HCT116 (cell line): Measurements from ENCODE around the gene TM4SF4. TPM values are rescaled to one million over a fixed set of nuclear protein-coding genes. Genes with fewer than 3 reads are reported as not detected.

Source experiments
- ATAC-seq: fragments of 200-7000 bp; cut with Tn5 transposase; 2 replicates; pipeline ENCODE4 v1.9.1; 2020; ENCODE audit warnings: mild to moderate bottlenecking, moderate library complexity
- BruUV-seq: library from RNA; stranded (reverse); fragments of 400-500 nt; replicated peaks from 2 replicates; lab custom pipeline; 2021; lab: Mats Ljungman, UMichigan
- CTCF ChIA-PET: fragments of 300-600 bp; sonication (Branson Sonifier 250); formaldehyde crosslinking; loops from one replicate; lab custom pipeline; 2021; ENCODE audit warnings: antibody characterized with exemption; lab: Charles Lee
- POLR2A ChIA-PET: fragments of 300-600, 350-600 bp; sonication (Branson Sonifier 250); formaldehyde crosslinking; loops from one replicate; lab custom pipeline; 2021; ENCODE audit warnings: antibody characterized with exemption; lab: Charles Lee
- RAD21 ChIA-PET, 2 experiments: fragments of 300-600 bp; sonication (Branson Sonifier 250); formaldehyde crosslinking; loops; one replicate each; lab custom pipeline; 2023; ENCODE audit warnings: low total read pairs in 2 of 2; ENCODE audit not compliant: uncharacterized antibody in 2 of 2, unreplicated experiment in 2 of 2, low non-redundant PET in 1 of 2; lab: Charles Lee
- DNase-seq: peaks from one replicate; pipeline ENCODE4 v3.0.0-alpha.2; 2010; ENCODE audit warnings: low read depth, low spot score
- H2AFZ ChIP-seq: fragments of 200-600 bp; shearing (Covaris generic), sonication (generic); 2 replicates; pipeline ENCODE4 v1.6.1; 2017; ENCODE audit warnings: low read depth, mixed run types, mixed read lengths, antibody characterized with exemption, low read length; ENCODE audit not compliant: poor library complexity, severe bottlenecking
- H3K27ac ChIP-seq: 2 replicates; pipeline ENCODE4 v1.5.1; 2012; ENCODE audit warnings: low read depth, low read length
- H3K27me3 ChIP-seq: fragments of 200-600 bp; sonication (generic); 2 replicates; pipeline ENCODE4 v1.6.1; 2016; ENCODE audit warnings: mixed run types, low read length, mixed read lengths; ENCODE audit not compliant: insufficient read depth
- H3K36me3 ChIP-seq, 2 experiments: fragments of 200-500 bp in 1 of 2; fragments of 200-600 bp in 1 of 2; sonication (Bioruptor generic) in 1 of 2; sonication (generic) in 1 of 2; 2 replicates each; pipeline versions ENCODE4 v1.5.1 to v1.6.1; 2014 to 2016; ENCODE audit warnings: low read length in 2 of 2, inconsistent platforms in 1 of 2, mixed read lengths in 1 of 2, mixed run types in 1 of 2; ENCODE audit not compliant: insufficient read depth in 2 of 2, control insufficient read depth in 1 of 2
- H3K4me1 ChIP-seq, 2 experiments: fragments of 200-600 bp in 1 of 2; sonication (generic) in 1 of 2; 2 replicates each; pipeline versions ENCODE4 v1.5.1 to v1.6.1; 2012 to 2017; ENCODE audit warnings: low read length in 2 of 2, inconsistent platforms in 1 of 2, mild to moderate bottlenecking in 1 of 2, mixed read lengths in 1 of 2, mixed run types in 1 of 2, moderate library complexity in 1 of 2; ENCODE audit not compliant: insufficient read depth in 2 of 2, control insufficient read depth in 1 of 2
- H3K4me2 ChIP-seq: fragments of 200-600 bp; sonication (generic); 2 replicates; pipeline ENCODE4 v1.6.1; 2017; ENCODE audit warnings: mixed run types, low read length, mixed read lengths
- H3K4me3 ChIP-seq, 2 experiments: fragments of 200-600 bp in 1 of 2; sonication (generic) in 1 of 2; replicated peaks in 1 of 2; 2 replicates each; pipeline ENCODE4 v1.5.1; 2011 to 2016; ENCODE audit warnings: low read length in 2 of 2, control low read depth in 1 of 2, low read depth in 1 of 2, mild to moderate bottlenecking in 1 of 2, mixed read lengths in 1 of 2, mixed run types in 1 of 2
- H3K79me2 ChIP-seq: fragments of 200-600 bp; sonication (generic); 2 replicates; pipeline ENCODE4 v1.6.1; 2017; ENCODE audit warnings: mild to moderate bottlenecking, mixed run types, low read length, moderate library complexity, mixed read lengths; ENCODE audit not compliant: insufficient read depth
- H3K9ac ChIP-seq: fragments of 200-600 bp; sonication (generic); 2 replicates; pipeline ENCODE4 v1.6.1; 2016; ENCODE audit warnings: low read length, mixed read lengths
- H3K9me2 ChIP-seq: fragments of 200-600 bp; sonication (generic), shearing (Covaris generic); 2 replicates; pipeline ENCODE4 v1.6.1; 2017; ENCODE audit warnings: mixed run types, mild to moderate bottlenecking, moderate library complexity; ENCODE audit not compliant: insufficient read depth
- H3K9me3 ChIP-seq, 2 experiments: fragments of 200-500 bp in 1 of 2; fragments of 200-600 bp in 1 of 2; sonication (Bioruptor generic) in 1 of 2; sonication (generic) in 1 of 2; 2 replicates each; pipeline ENCODE4 v1.6.1; 2014 to 2017; ENCODE audit warnings: low read length in 2 of 2, mixed read lengths in 2 of 2, inconsistent platforms in 1 of 2, low read depth in 1 of 2, mild to moderate bottlenecking in 1 of 2, mixed run types in 1 of 2, moderate library complexity in 1 of 2; ENCODE audit not compliant: control insufficient read depth in 1 of 2, insufficient read depth in 1 of 2
- H4K20me1 ChIP-seq: fragments of 200-600 bp; sonication (generic), shearing (Covaris generic); 2 replicates; pipeline ENCODE4 v1.6.1; 2017; ENCODE audit warnings: mixed run types, mild to moderate bottlenecking, moderate library complexity; ENCODE audit not compliant: insufficient read depth
- ATF3 ChIP-seq: IDR thresholded peaks from 2 replicates; pipeline ENCODE4 v1.6.1; 2012
- CEBPB ChIP-seq: IDR thresholded peaks from 2 replicates; pipeline ENCODE4 v1.6.1; 2012; ENCODE audit warnings: low read depth
- EZH2 ChIP-seq: fragments of 200-600 bp; sonication (generic); IDR thresholded peaks from 2 replicates; pipeline ENCODE4 v1.6.1; 2017; ENCODE audit warnings: antibody characterized with exemption, mixed run types
- FOSL1 ChIP-seq: IDR thresholded peaks from 2 replicates; pipeline ENCODE4 v1.6.1; 2012; ENCODE audit warnings: low read depth
- MAX ChIP-seq: IDR thresholded peaks from 2 replicates; pipeline ENCODE4 v1.6.1; 2012
- POLR2AphosphoS5 ChIP-seq: IDR thresholded peaks from 2 replicates; pipeline ENCODE4 v1.6.1; 2011; ENCODE audit warnings: mild to moderate bottlenecking, low read depth, low read length, moderate library complexity
- RAD21 ChIP-seq: IDR thresholded peaks from 2 replicates; pipeline ENCODE4 v1.6.1; 2012; ENCODE audit warnings: low read depth, mild to moderate bottlenecking
- SIN3A ChIP-seq: IDR thresholded peaks from 2 replicates; pipeline ENCODE4 v1.6.1; 2012; ENCODE audit warnings: low read depth
- SRF ChIP-seq: IDR thresholded peaks from 2 replicates; pipeline ENCODE4 v1.6.1; 2012; ENCODE audit warnings: low read depth
- TCF7L2 ChIP-seq: IDR thresholded peaks from 2 replicates; pipeline ENCODE4 v1.7.0; 2011; ENCODE audit warnings: borderline replicate concordance, inconsistent platforms; ENCODE audit not compliant: insufficient read depth, insufficient read length; ENCODE audit errors: extremely low read depth
- ZFX ChIP-seq: fragments of 450-650 bp; IDR thresholded peaks from 2 replicates; pipeline ENCODE4 v1.6.1; 2017
- ZNF274 ChIP-seq: fragments of 200-500 bp; sonication (Bioruptor generic); IDR thresholded peaks from 2 replicates; pipeline ENCODE4 v1.6.1; 2014; ENCODE audit warnings: mild to moderate bottlenecking, low read depth, low read length, inconsistent platforms
- intact Hi-C: fragments of 100-400 bp; cut with micrococcal nuclease; formaldehyde crosslinking; loops from 2 replicates; pipeline ENCODE4 v1.10.0; 2022
- total RNA-seq: library from RNA; stranded (reverse); gene quantifications from one replicate; pipeline ENCODE4 v1.2.1, GENCODE V29; 2021; ENCODE audit not compliant: unreplicated experiment

TM4SF4 gene
- total RNA-seq, 1 experiment from 2014 or later, result 0.91 TPM

- ChIA-PET CTCF (no interaction called here), RAD21 (no interaction called here), POLR2A (no interaction called here)
- no TSS peak for BruUV-seq
- Histone ChIP-seq H4K20me1 (no peaks in the 10 kb centered on the region), H3K36me3 (no peaks in the 10 kb centered on the region), H3K27ac (no peak overlapping the region), H3K4me1 (peaks cover 8 to 19% of the 10 kb centered on the region in 2 experiments), H3K4me2 (no peak overlapping the region), H3K9me3 (no peaks in the 10 kb centered on the region), H3K9ac (no peak overlapping the region), H3K79me2 (no peaks in the 10 kb centered on the region), H3K27me3 (no peaks in the 10 kb centered on the region), H3K9me2 (no peaks in the 10 kb centered on the region), H2AFZ (peak overlapping the region; percentile 83), H3K4me3 (no peak overlapping the region)
- no peak for TF ChIP-seq TCF7L2
- no peak for TF ChIP-seq SRF
- TF ChIP-seq RAD21, result no peak
- no peak for TF ChIP-seq ZFX
- TF ChIP-seq EZH2, result no peak
- no peak for TF ChIP-seq CEBPB
- no peak for TF ChIP-seq ATF3
- no peak for TF ChIP-seq SIN3A
- TF ChIP-seq FOSL1, result no peak
- no peak for TF ChIP-seq MAX
- no peak for TF ChIP-seq POLR2AphosphoS5
- ATAC-seq (no peak), DNase-seq (no peak)
- intact Hi-C loops, result no loop called here
Measured at GRCh38 chr3:149441642-149442041, 32.9 kb upstream of the TM4SF4 start.

- Histone ChIP-seq H3K27ac (no peak overlapping the region), H3K9me2 (no peaks in the 10 kb centered on the region), H3K4me1 (peaks cover 8 to 19% of the 10 kb centered on the region in 2 experiments), H3K79me2 (no peaks in the 10 kb centered on the region)
- TF ChIP-seq ZNF274 (no peak), ATF3 (no peak), CEBPB (no peak), SRF (no peak), RAD21 (no peak)
- TF ChIP-seq, all 23 proteins: peak for 0
- ChIA-PET POLR2A (no interaction called here), RAD21 (no interaction called here), CTCF (no interaction called here)
- BruUV-seq, result no TSS peak
- no peaks in the 10 kb centered on the region for H3K9me3 ChIP-seq
- H2AFZ ChIP-seq, result peak overlapping the region; percentile 83
- H3K4me2 ChIP-seq, result peak overlapping the region; percentile 57; the same call in 1 of the 2 replicates
- no peaks in the 10 kb centered on the region for H3K36me3 ChIP-seq
- H3K27me3 ChIP-seq, result no peaks in the 10 kb centered on the region
- no peak overlapping the region for H3K9ac ChIP-seq
- no peak for DNase-seq
- intact Hi-C loops, result no loop called here
- no peak overlapping the region for H3K4me3 ChIP-seq
- no peaks in the 10 kb centered on the region for H4K20me1 ChIP-seq
- ATAC-seq, result no peak
Measured at GRCh38 chr3:149442043-149442442, 32.5 kb upstream of the TM4SF4 start.
